MM.1S (cell line): ENCODE measurements around the gene SYNE1.
"Not testable (repeated sequence)": the region's sequence is repeated elsewhere in the genome, so short reads cannot be mapped to it uniquely, and the experiment has no call there.

Source experiments
- DNase-seq: peaks from one replicate; pipeline ENCODE4 v3.0.0-alpha.2; 2015
- H2AFZ ChIP-seq: fragments of 300-600 bp; sonication (generic); 2 replicates; pipeline ENCODE4 v1.6.0; 2016; ENCODE audit warnings: antibody characterized with exemption, low read length
- H3F3A ChIP-seq: fragments of 300-600 bp; sonication (generic); 2 replicates; pipeline ENCODE4 v1.6.1; 2016; ENCODE audit warnings: mild to moderate bottlenecking, antibody characterized with exemption, low read length, moderate library complexity, mixed read lengths; ENCODE audit not compliant: insufficient read depth
- H3K27ac ChIP-seq: fragments of 300-600 bp; sonication (generic); 2 replicates; pipeline ENCODE4 v1.5.1; 2016; ENCODE audit warnings: mild to moderate bottlenecking, low read length
- H3K27me3 ChIP-seq: fragments of 300-600 bp; sonication (generic); replicated peaks from 2 replicates; pipeline ENCODE4 v1.6.0; 2016; ENCODE audit warnings: low read length; ENCODE audit not compliant: insufficient read depth
- H3K36me3 ChIP-seq: fragments of 300-600 bp; sonication (generic); replicated peaks from 2 replicates; pipeline ENCODE4 v1.6.1; 2016; ENCODE audit warnings: mild to moderate bottlenecking, low read length, mixed read lengths; ENCODE audit not compliant: insufficient read depth
- H3K4me1 ChIP-seq: fragments of 300-600 bp; sonication (generic); 2 replicates; pipeline ENCODE4 v1.6.1; 2016; ENCODE audit warnings: low read length, mixed read lengths
- H3K4me2 ChIP-seq: fragments of 300-600 bp; sonication (generic); 2 replicates; pipeline ENCODE4 v1.6.0; 2016; ENCODE audit warnings: low read depth, low read length
- H3K4me3 ChIP-seq: fragments of 300-600 bp; sonication (generic); 2 replicates; pipeline ENCODE4 v1.5.1; 2016; ENCODE audit warnings: low read length, mixed read lengths
- H3K79me2 ChIP-seq: fragments of 300-600 bp; sonication (generic); 2 replicates; pipeline ENCODE4 v1.6.1; 2016; ENCODE audit warnings: mixed run types, low read length, mixed read lengths
- H3K9ac ChIP-seq: fragments of 300-600 bp; sonication (generic); 2 replicates; pipeline ENCODE4 v1.6.1; 2016; ENCODE audit warnings: low read length, mixed read lengths
- H3K9me2 ChIP-seq: fragments of 300-600 bp; sonication (generic); replicated peaks from 2 replicates; pipeline ENCODE4 v1.6.1; 2016; ENCODE audit warnings: mild to moderate bottlenecking, low read length, mixed read lengths; ENCODE audit not compliant: insufficient read depth
- H3K9me3 ChIP-seq: fragments of 300-600 bp; sonication (generic); replicated peaks from 2 replicates; pipeline ENCODE4 v1.6.1; 2016; ENCODE audit warnings: mild to moderate bottlenecking, low read length, mixed read lengths; ENCODE audit not compliant: insufficient read depth
- H4K20me1 ChIP-seq: fragments of 300-600 bp; sonication (generic); 2 replicates; pipeline ENCODE4 v1.6.1; 2016; ENCODE audit warnings: mild to moderate bottlenecking, low read length, moderate library complexity, mixed read lengths; ENCODE audit not compliant: insufficient read depth
- EZH2 ChIP-seq: fragments of 300-600 bp; sonication (generic); optimal IDR thresholded peaks from 2 replicates; pipeline ENCODE3; 2017; ENCODE audit warnings: low read depth, mild to moderate bottlenecking, antibody characterized with exemption, low read length, mixed read lengths
- EZH2phosphoT487 ChIP-seq: fragments of 300-600 bp; sonication (generic); IDR thresholded peaks from 2 replicates; pipeline ENCODE4 v1.6.1; 2018; ENCODE audit warnings: antibody characterized with exemption, low read length
- TF ChIP-seq, protein P1 (sequence below): fragments of 300-600 bp; sonication (generic); IDR thresholded peaks from 2 replicates; pipeline ENCODE4 v1.5.1; 2016; ENCODE audit warnings: antibody characterized with exemption, low read length, mixed read lengths

SYNE1 gene

DNA sequence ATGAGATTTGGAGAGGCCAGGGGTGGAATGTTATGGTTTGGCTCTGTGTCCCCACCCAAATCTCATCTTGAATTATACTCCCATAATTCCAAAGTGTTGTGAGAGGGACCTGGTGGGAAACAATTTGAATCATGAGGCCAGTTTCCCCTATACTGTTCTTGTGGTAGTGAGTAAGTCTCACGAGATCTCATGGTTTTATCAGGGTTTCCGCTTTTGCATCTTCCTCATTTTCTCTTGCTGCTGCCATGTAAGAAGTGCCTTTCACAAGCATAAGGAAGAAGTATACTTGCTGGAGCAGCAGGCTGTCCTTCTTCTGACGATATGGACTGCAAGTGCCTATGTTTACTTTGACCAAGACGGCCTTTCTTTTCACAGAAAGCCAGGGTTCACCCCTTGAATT lies 559.2 kb downstream of the SYNE1 start:
- Histone ChIP-seq H4K20me1 (no peaks in the 10 kb centered on the region), H3K4me2 (no peak overlapping the region), H3K9me2 (no peaks in the 10 kb centered on the region), H3K9me3 (no peaks in the 10 kb centered on the region), H3K79me2 (no peaks in the 10 kb centered on the region), H2AFZ (no peak overlapping the region), H3K36me3 (no peaks in the 10 kb centered on the region), H3K9ac (no peak overlapping the region), H3K4me3 (no peak overlapping the region), H3K27ac (no peak overlapping the region), H3F3A (no peaks in the 10 kb centered on the region), H3K4me1 (no peaks in the 10 kb centered on the region), H3K27me3 (no peaks in the 10 kb centered on the region)
- no peak for DNase-seq
- TF ChIP-seq, protein P1, sequence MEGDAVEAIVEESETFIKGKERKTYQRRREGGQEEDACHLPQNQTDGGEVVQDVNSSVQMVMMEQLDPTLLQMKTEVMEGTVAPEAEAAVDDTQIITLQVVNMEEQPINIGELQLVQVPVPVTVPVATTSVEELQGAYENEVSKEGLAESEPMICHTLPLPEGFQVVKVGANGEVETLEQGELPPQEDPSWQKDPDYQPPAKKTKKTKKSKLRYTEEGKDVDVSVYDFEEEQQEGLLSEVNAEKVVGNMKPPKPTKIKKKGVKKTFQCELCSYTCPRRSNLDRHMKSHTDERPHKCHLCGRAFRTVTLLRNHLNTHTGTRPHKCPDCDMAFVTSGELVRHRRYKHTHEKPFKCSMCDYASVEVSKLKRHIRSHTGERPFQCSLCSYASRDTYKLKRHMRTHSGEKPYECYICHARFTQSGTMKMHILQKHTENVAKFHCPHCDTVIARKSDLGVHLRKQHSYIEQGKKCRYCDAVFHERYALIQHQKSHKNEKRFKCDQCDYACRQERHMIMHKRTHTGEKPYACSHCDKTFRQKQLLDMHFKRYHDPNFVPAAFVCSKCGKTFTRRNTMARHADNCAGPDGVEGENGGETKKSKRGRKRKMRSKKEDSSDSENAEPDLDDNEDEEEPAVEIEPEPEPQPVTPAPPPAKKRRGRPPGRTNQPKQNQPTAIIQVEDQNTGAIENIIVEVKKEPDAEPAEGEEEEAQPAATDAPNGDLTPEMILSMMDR, result no peak
- TF ChIP-seq EZH2phosphoT487 (no peak), EZH2 (no peak)

DNA sequence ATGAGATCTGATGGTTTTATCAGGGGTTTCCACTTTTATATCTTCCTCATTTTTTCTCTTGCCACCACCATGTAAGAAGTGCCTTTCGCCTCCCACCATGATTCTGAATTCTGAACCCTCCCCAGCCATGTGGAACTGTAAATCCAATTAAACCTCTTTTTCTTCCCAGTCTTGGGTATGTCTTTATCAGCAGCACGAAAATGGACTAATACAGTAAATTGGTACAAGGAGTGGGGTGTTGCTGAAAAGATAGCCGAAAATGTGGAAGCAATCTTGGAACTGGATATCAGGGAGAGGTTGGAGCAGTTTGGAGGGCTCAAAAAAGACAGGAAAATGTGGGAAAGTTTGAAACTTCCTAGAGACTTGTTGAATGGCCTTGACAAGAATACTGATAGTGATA lies 560.9 kb downstream of the SYNE1 start:
- not testable (repeated sequence) for H3K27me3 ChIP-seq, H3F3A ChIP-seq, H3K79me2 ChIP-seq, H3K9me3 ChIP-seq, DNase-seq, H3K9me2 ChIP-seq, H3K9ac ChIP-seq, H3K4me2 ChIP-seq, H3K27ac ChIP-seq, H3K4me1 ChIP-seq, H2AFZ ChIP-seq, H3K4me3 ChIP-seq, H3K36me3 ChIP-seq, H4K20me1 ChIP-seq

DNA sequence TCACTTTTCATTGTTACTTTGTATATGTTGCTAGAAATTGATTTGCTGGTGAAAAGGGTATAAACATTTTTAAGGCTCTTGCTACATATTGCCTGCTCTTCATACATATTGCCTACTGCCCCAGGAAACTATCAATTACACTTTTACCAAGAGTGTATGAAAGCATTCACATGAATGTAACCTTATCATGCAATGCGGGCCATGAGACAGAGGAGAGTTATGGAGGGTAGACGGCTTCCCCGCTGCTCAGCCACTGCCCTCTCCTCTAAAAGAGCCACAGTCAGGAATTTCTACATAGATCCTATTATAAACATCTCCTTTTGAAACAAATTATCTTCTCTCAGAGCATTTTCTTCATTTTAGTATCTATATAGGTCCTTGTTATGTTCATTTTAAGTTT lies 565.3 kb downstream of the SYNE1 start:
- H3K36me3 ChIP-seq, result no peaks in the 10 kb centered on the region
- H3K4me3 ChIP-seq, result no peak overlapping the region
- H3K27me3 ChIP-seq, result no peaks in the 10 kb centered on the region
- TF ChIP-seq EZH2 (no peak), EZH2phosphoT487 (no peak)
- TF ChIP-seq, protein P1, result no peak
- no peak overlapping the region for H3K27ac ChIP-seq
- no peaks in the 10 kb centered on the region for H3F3A ChIP-seq
- no peaks in the 10 kb centered on the region for H3K79me2 ChIP-seq
- H3K4me1 ChIP-seq, result no peaks in the 10 kb centered on the region
- no peaks in the 10 kb centered on the region for H3K9me2 ChIP-seq
- no peaks in the 10 kb centered on the region for H3K9me3 ChIP-seq
- no peak overlapping the region for H2AFZ ChIP-seq
- no peak for DNase-seq
- no peak overlapping the region for H3K9ac ChIP-seq
- H3K4me2 ChIP-seq, result no peak overlapping the region
- no peaks in the 10 kb centered on the region for H4K20me1 ChIP-seq
